GM10847 (cell line): Measurements from ENCODE around the gene OR4L1.

ENCODE experiments used
- POLR2A ChIP-seq: IDR thresholded peaks from 2 replicates; pipeline ENCODE4 v1.6.1; 2011; ENCODE audit not compliant: insufficient read length; ENCODE audit errors: extremely low read depth

The OR4L1 gene, protein sequence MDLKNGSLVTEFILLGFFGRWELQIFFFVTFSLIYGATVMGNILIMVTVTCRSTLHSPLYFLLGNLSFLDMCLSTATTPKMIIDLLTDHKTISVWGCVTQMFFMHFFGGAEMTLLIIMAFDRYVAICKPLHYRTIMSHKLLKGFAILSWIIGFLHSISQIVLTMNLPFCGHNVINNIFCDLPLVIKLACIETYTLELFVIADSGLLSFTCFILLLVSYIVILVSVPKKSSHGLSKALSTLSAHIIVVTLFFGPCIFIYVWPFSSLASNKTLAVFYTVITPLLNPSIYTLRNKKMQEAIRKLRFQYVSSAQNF

DNA sequence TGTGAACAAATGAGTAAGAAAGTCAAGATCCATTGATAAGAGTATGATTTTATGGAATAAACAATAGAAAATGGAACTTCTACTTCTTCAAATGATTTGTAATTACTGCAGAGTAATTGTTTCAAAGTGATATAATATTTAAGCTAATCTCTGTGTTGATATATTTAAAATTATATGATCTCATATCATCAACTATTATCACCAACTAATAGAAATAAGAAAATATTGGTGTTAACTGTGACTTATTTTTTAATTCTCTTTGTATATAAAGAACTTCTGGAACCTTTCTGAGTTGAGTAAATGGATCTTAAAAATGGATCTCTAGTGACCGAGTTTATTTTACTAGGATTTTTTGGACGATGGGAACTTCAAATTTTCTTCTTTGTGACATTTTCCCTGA is at the start of gene OR4L1:
TSS of gene OR4L1 (plus strand) at position 301 of the 400 bp plus-strand sequence. CDS start at position 301, 0 bp downstream.
- TF ChIP-seq POLR2A = no peak

DNA sequence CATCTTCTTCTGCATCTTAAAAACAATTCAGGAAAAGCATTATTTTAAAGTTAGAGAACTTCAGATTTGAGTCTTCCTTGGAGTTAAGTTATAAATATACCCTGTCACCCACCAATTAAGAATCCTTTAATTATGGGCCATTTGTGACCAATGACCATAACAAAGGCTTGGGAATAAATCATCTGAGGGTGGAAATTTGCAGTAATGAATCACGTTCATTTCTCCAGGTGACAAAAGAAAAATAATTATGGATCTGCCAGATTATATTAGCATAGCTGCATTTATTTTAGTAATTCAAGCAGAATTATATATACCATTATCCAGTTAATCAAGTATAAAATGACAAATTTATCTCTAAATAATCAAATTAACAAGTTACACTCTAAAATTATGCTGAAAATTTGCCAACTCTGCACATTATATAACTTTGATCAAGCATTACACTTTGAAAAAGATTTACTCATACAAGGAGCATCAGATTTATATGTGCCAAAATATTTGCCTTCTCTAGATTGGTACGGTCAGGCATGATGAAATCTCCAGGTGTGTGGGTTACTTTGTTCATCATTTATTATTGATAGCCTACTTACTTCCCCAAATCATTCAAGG is 40.5 kb upstream of the OR4L1 start, which contains the start of gene OR4K14:
TSS of gene OR4K14 (minus strand) at position 51 of the 609 bp plus-strand sequence. CDS start 4,114 bp downstream, outside the sequence.
- TF ChIP-seq POLR2A = no peak

DNA sequence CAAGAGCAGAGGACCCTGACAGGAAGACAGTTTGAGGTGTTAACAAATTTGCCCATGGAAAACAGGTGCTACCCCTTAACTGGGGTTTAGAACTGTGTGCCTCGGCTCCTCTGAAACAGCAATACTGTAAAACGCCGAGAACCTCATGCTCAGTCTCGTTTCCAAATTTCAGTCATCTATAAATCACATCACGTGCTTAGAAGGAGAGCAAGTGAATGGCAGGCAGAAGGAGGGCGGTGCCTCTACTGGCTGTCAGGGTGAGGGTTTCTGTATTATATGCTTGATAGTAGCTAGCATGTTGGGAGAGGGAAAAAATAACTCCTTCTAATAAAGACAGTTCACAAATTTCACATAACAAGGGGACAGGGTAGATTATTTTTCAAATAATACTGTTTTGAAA is 28.8 kb upstream of the OR4L1 start:
- no peak for TF ChIP-seq POLR2A

DNA sequence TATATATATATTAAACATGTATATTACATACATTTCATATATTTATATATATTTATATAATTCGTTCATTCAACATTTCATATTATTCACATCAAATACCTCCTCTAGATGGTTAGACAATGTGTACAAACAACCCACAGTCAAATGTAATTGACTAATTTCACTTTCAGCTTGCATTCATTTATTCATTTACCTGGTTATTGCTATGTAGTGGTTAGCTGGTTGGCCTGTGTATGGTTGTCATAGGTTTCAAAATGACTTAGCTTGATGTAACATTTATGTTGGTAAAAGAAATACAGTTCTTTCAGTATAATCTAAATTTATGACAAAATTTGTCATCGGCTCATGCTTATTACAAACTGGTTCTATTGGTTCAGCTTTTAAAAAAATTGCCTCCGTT is 24.4 kb upstream of the OR4L1 start:
- TF ChIP-seq POLR2A = no peak

DNA sequence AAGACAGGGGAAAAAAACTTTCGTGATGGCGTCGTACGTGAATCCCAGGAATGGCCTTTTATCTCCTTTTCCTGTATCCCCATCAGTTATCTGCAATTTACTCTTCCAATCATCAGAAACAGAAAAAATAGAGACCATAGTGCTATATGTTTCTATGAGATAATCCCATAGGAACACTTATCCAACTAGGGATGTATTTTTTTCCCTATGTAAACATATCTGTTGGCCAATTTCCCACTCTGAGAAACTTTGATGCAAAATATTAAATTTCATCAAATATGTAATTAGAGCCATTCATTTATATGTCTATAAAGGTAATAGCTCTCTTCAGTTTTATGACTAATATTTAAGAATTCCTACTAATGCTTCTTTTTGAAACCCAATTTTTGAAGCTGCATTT is 23.9 kb upstream of the OR4L1 start, which contains the start of gene OR4K13:
TSS of gene OR4K13 (minus strand) at position 101 of the 400 bp plus-strand sequence. CDS start 1,280 bp downstream, outside the sequence.
- no peak for TF ChIP-seq POLR2A

DNA sequence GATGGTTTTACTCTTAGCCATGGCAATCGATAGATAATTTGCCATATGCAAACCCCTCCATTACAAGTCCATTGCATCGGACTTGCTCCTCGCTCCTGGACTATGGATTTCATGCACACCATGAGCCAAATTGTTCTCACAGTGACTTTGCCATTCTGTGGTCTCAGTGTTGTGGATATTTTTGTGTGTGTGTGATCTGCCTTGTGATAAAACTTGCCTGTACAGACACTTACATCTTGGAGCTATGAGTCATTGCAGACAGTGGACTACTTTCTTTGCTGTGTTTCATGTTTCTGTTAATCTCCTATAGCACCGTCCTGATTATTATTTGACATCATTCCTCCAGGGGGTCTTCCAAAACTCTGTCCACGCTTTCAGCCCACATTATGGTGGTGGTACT is 15.6 kb upstream of the OR4L1 start:
- TF ChIP-seq POLR2A = no peak

DNA sequence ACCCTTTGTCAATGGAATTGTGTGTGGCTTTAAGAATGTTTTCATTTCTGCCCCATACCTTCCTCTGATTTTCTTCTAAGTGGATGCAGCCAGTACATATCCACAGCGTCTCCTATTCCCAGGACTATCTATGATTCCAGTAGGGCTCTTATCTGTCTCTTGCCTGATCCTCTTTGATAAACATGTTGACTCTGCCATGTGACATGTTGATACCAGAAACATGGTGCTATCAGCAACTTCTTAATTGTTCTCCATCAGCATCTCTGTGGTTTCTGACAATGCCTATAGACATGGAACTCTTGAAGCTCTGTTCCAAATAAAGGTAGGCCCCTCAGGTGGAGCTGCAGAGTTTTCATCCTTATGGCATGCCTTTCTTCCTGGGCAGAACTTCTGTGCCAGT is 11.6 kb upstream of the OR4L1 start:
- no peak for TF ChIP-seq POLR2A

DNA sequence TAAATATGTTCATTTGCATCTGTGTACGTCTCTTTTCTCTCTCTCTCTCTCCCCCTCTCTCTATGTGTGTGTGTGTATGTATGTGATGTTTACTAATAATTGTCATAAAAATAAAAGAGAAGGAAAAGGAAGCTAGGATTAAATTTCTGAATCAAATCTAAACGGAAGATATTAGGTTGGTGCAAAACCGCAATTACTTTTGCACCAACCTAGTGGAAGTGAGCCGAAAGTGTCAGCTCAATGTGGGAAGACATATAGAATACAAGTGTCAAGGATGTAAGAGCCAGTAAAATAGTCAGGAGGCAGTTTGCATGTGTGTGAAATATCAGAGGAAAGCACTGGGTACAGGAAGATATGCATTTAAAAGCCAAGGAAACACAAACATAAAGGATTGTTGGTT is 32.2 kb downstream of the OR4L1 start:
- TF ChIP-seq POLR2A = no peak

DNA sequence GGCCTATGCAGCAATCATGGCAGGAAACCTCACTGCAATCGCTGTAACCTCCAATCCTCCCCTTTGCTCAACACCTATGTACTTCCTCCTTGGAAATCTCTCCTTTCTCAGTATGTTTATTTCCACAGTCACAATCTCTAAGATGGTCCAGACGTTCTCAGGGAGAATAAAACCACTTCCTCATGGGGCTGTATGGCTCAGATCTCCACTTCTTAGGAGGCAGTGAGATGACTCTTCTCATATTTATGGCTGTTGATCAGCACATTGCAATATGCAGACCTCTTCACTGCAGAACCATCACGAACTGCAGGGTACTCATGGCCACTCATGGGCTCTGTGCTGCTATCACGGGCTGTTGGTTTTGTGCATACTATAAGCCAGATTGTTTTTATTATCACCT is 33.6 kb downstream of the OR4L1 start:
- TF ChIP-seq POLR2A = no peak

DNA sequence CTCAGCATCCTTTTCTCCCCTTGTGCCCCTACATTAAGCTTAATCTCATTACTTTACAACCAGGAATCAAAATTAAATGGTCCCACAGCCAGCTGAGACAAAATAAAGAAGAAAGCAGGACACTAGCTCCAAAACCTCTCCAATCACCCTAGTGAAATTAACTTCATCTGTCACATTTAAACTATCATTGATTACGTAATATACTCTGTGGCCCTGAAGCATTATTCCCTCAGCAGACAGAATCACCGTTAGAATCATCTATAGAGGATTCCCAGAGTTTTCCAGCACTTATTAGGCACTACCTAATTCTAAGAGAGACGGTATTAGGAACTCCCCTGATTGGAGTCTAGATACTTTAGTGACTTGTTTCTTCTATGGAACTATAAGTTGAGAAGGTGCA is 50.6 kb downstream of the OR4L1 start, which contains the start of gene OR4K17:
TSS of gene OR4K17 (plus strand) at position 302 of the 400 bp plus-strand sequence. CDS start 6,761 bp downstream, outside the sequence.
- TF ChIP-seq POLR2A = no peak
